Gastrocnemius medialis (tissue), 4 donors: Measurements from ENCODE around the gene MRGPRD.

Experiments
- POLR2A ChIP-seq, 2 donors: fragments of 450-650 bp; IDR thresholded peaks; one replicate each; pipeline ENCODE4 v1.6.1; 2017; ENCODE audit warnings: antibody characterized with exemption in 2 of 2, mild to moderate bottlenecking in 2 of 2, moderate library complexity in 2 of 2
- TF ChIP-seq, protein P1 (sequence below), 5 experiments: fragments of 450-650 bp in 3 of 5; fragments of 200-600 bp in 2 of 5; sonication (generic) in 2 of 5; IDR thresholded peaks in 4 of 5; conservative IDR thresholded peaks in 1 of 5; 1 replicate in 4 of 5; 2 replicates in 1 of 5; pipeline ENCODE4 v1.5.1; 2016 to 2019; ENCODE audit warnings: antibody characterized with exemption in 5 of 5, mild to moderate bottlenecking in 3 of 5, moderate library complexity in 3 of 5

DNA sequence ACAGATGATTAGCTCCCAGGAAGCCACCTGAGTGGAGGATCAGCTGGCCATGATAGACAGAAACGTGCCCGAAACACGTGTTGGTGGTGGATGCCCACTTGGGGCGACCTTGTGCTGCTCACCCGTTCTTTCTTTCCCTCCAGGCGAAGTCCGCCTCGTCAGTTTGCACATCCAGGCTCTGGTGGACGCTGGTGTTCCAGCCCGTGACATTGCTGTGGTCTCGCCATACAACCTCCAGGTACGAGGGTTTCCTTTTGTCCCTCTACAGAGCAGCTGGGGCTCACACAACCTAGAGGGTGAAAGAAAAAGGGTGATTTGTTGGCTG lies 46.5 kb downstream of the MRGPRD start:
- no peak for TF ChIP-seq POLR2A (IDR thresholded peaks at IDR 0.05)
- TF ChIP-seq, protein P1, sequence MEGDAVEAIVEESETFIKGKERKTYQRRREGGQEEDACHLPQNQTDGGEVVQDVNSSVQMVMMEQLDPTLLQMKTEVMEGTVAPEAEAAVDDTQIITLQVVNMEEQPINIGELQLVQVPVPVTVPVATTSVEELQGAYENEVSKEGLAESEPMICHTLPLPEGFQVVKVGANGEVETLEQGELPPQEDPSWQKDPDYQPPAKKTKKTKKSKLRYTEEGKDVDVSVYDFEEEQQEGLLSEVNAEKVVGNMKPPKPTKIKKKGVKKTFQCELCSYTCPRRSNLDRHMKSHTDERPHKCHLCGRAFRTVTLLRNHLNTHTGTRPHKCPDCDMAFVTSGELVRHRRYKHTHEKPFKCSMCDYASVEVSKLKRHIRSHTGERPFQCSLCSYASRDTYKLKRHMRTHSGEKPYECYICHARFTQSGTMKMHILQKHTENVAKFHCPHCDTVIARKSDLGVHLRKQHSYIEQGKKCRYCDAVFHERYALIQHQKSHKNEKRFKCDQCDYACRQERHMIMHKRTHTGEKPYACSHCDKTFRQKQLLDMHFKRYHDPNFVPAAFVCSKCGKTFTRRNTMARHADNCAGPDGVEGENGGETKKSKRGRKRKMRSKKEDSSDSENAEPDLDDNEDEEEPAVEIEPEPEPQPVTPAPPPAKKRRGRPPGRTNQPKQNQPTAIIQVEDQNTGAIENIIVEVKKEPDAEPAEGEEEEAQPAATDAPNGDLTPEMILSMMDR (IDR thresholded peaks at IDR 0.05 in 4 of 5, conservative IDR thresholded peaks at IDR 0.05 in 1 of 5): no peak
